Kidney tubule cell (primary cell): ENCODE results near the gene PCARE.
"Not testable (repeated sequence)": the region's sequence is repeated elsewhere in the genome, so short reads cannot be mapped to it uniquely, and the experiment has no call there.

Source experiments
- DNase-seq: peaks from one replicate; pipeline ENCODE4 v3.0.0-alpha.2; 2018; ENCODE audit warnings: low spot score

PCARE gene

GRCh38 chr2:29074411-29074810 lies at the start of gene PCARE:
TSS of gene PCARE (minus strand) at chr2:29074523. CDS start at chr2:29074261, 262 bp downstream.
- no peak for DNase-seq

DNA sequence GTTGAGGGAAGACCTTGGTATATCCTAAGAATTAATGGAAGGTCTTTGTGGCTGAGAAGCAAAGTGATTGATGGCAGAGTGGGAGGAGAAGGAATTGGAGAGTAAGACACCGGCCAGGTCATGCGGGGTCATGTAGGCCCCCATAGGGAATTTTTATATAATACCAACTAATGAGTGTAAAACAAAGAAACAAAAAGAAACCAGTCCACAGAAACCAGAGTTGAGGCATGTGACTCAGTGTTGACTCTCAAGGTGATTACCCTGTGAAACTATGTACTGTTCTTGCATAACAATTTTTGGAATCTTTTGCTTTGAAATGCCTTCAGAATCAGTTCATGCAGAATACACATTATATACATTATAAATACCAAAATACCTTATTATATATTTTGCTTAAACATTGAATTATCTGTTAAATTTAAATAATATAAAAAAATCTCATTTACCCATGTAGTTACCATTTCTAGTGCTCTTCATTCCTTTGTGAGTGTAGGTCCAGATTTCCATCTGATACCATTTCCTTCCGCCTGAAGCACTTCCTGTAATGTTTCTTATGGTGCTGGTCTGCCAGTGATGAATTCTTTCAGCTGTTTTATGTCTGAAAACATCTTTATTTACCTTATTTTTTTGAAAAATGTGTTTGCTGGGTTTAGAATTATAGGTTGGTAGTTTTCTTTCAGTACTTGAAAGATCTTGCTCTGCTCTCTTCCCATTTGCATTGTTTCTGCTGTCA lies 49.5 kb upstream of the PCARE start:
- peak; percentile 91 for DNase-seq

GRCh38 chr2:29120846-29121245 lies 46.5 kb upstream of the PCARE start:
- no peak for DNase-seq

- peak; percentile 23 for DNase-seq
Observed at GRCh38 chr2:29119211-29119610, 44.9 kb upstream of the PCARE start.

GRCh38 chr2:29117636-29118303 lies 43.4 kb upstream of the PCARE start:
- peak; percentile 91 for DNase-seq

GRCh38 chr2:29115797-29116781 lies 41.8 kb upstream of the PCARE start:
- DNase-seq = peak; percentile 71

- DNase-seq = peak; percentile 54
Observed at GRCh38 chr2:29114946-29115609, 40.8 kb upstream of the PCARE start, which contains the start of gene CLIP4. TSS of gene CLIP4 (plus strand) at chr2:29115415. CDS start at chr2:29121389, 5,974 bp downstream.

DNA sequence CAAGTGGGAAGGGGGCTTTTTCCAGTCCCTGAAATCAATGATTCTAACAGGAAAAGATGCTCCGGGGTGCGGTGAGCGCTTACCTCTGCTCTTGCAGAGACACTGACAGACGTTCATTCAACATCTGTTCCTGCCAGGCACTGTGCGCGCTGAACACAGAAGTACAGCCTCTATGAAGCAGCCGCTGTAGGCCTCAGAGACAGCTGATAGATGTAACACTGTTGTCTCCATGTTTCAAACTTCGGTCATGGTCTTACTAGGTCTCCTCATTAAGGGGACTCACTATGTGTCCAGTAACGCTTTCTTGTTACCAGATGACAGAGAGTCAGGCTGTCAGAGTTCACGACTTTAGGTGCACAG lies 40.2 kb upstream of the PCARE start:
- no peak for DNase-seq

DNA sequence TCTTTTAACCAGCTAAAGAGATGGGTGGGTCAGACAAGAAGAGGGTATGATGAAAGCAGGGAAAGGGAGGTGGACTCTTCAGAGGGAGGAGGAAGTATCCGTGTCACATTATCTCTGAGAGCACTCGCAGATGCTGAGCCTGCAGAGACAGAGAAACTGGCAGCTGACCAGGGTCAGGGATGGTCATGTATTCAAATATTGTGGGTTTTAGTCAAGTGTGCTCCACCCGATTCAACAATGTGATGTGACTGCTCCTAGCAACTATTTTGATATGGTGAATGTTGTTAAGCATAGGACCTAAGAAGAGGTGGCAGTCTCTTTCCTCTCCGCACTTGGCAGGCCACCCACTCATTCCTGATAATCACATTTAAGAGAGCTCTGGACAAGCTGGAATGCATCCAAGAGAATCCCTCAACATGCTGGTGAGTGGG lies 39.6 kb upstream of the PCARE start:
- peak; percentile 94 for DNase-seq

- peak; percentile 36 for DNase-seq
Observed at GRCh38 chr2:29113027-29113686, 38.8 kb upstream of the PCARE start.

GRCh38 chr2:29112379-29112778 lies 38.1 kb upstream of the PCARE start:
- no peak for DNase-seq

DNA sequence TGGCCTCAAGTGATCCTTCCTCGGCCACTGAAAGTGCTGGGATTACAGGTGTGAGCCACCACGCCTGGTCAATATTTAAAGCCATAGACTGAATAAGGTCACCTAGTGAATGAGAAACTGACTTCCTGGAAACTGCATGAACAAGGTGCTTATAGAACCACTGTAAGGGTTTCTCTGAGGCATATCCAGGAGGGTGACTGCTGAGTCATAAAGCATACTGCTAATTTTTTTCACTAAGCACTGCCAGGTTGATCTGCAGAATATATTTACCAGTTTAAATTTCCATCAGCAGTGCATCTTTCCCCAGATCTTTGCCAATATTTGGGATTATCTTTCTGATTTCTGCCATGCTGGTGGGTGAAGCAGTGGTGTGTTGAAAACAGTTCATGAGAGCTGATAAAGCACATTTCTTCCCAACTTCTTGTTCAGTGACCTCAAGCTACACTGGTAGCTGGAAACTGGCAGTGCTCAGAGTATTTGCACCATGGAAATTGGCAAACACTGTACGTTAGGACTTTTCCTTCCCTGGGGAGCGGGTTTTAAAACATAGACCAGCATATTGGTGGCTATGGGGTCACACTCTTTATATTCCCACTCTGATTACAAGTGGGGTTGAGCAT lies 36.7 kb upstream of the PCARE start:
- DNase-seq = peak; percentile 75

- no peak for DNase-seq
Observed at GRCh38 chr2:29109246-29109645, 34.9 kb upstream of the PCARE start.

GRCh38 chr2:29108225-29108624 lies 33.9 kb upstream of the PCARE start:
- peak; percentile 84 for DNase-seq

- DNase-seq = not testable (repeated sequence)
Observed at GRCh38 chr2:29107547-29107946, 33.2 kb upstream of the PCARE start.

GRCh38 chr2:29106980-29107388 lies 32.7 kb upstream of the PCARE start:
- DNase-seq = peak; percentile 32

GRCh38 chr2:29106256-29106655 lies 31.9 kb upstream of the PCARE start:
- no peak for DNase-seq

- DNase-seq = no peak
Observed at GRCh38 chr2:29105375-29105774, 31.1 kb upstream of the PCARE start.

GRCh38 chr2:29104688-29105087 lies 30.4 kb upstream of the PCARE start:
- no peak for DNase-seq

DNA sequence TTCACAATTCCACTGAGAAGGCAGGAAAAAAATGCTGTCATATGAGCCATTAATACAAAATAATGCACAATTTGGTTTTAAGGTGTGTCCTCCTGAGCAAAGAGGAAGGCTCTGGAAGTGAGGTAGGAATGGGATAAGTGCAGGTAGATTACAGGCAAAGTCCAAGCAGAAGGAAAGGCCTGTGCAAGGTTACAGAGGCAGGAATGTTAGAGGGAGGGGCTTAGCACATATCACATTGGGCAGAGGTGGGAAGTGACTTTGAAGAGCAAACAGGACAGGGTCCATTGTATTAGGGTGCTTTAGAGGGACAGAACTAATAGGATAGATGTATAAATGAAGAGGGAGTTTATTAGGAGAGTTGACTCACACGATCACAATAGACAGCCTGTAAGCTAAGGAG lies 26.2 kb upstream of the PCARE start:
- DNase-seq = no peak

DNA sequence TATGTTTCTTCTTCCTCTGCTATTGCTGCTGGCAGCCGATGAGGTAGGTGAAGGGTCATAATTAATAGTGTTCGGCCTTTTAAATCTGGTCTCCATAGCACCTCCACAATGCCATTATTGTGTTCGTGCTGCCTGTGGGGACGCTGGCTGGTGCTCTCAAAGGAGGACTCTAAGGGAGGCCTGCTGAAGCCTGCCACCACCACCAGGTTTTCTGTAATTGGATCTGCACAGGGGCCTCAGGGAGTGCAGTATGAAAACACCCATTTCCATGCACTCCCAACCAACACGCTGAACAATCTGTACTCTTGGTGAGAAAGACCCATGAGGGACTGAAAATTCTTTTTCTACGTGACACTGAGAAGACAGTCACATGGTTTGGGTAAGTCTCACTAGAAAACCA lies 23.2 kb upstream of the PCARE start:
- DNase-seq = no peak
